GM18526 (cell line): ENCODE data around the gene FBXL17.

ENCODE experiments used
- POLR2A ChIP-seq: IDR thresholded peaks from 3 replicates; pipeline ENCODE4 v1.6.1; 2011; ENCODE audit not compliant: insufficient read length; ENCODE audit errors: extremely low read depth

The FBXL17 gene

DNA sequence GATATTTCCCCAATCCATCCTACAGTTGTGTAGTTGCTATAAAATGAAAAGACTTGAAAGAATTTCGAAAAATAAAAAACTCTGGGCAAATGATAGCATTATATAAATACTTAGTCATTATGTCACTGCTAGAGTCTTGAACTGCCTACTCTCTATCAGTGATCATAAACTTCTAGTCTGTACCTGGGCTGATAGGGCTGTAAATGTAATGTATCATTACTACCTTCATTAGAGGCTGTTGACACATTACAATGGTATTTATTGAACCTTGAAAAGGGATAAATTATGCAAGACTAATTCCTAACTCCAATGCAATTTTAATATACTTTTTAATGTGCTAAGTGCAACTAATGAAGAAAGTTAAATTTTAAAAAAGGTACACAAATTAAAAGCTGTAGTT is 497.0 kb downstream of the FBXL17 start:
- no peak for TF ChIP-seq POLR2A

DNA sequence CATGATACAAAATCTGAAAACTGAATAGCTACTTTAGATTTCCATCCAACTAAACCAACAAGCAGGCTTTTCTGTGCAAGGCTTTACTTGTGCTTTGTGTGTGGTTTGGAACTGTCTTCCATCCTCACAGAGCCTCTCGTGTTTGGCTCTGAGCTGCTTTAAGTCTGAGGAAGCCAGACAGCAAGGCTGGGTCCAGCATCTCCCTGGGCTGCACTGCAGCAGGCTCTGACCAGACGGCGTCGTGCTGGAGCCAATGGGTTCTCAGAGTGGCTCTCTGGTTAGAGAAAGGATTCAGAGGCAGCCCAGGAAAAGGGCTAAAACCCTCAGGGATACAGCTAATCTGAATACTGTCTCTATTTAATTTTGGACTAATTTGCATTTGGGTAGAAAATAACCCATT is 503.2 kb downstream of the FBXL17 start:
- TF ChIP-seq POLR2A, result no peak

DNA sequence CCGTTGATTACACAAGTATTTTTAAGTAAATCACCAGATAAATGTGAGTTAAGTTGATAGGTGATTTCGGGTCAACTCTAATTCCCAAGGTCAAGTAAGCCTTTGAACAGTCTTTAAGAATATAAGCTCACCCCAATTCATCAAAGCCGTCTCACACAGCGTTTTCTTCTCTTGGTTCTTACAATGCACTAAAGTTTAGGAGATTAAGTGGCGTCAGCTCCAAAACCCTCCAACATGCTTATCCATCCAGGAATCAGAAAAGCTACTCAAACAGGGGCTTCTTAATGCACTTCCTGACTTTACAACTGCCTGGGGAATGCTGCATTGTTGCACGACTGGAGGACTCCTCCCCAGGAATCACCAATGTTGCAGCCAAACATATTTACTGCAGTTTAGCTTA is 505.0 kb downstream of the FBXL17 start:
- no peak for TF ChIP-seq POLR2A

DNA sequence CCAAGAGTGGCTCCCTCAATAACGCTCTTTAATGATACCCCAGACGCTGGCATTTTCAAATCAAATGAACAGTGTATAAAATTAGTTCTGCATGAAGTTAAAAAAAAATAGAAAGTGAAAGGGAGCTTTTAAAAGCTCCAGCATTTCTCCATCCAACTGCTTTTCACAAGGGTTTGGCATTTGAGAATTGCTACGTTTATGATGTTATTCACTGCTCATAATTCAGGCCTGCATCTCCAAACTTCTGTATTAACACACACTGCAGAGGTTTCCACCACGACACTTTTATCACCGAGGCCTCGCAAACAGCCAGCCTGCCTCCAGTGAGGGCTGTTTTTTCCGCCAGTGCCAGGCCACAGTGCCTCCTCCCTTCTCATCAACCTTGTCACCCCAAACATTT is 505.6 kb downstream of the FBXL17 start:
- TF ChIP-seq POLR2A, result no peak

DNA sequence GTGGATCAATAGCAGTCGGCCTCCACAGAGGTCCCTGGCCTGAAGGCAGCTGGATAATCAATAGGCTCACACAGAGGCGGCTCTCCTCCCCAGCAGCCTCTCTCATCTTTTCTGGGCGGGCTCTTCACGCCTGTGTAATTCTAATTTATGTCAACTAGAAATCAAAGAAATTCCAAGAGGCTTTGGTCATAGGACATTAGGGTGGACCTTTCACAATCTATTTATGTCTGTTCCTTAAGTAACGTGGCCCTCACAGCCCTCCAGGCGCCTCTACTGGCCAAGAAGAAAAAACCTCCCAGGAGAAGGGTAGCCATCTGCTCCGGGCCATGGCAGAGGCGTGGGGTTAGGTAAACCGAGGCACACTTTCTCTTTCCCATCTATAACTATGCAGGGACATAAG is 506.1 kb downstream of the FBXL17 start:
- no peak for TF ChIP-seq POLR2A

DNA sequence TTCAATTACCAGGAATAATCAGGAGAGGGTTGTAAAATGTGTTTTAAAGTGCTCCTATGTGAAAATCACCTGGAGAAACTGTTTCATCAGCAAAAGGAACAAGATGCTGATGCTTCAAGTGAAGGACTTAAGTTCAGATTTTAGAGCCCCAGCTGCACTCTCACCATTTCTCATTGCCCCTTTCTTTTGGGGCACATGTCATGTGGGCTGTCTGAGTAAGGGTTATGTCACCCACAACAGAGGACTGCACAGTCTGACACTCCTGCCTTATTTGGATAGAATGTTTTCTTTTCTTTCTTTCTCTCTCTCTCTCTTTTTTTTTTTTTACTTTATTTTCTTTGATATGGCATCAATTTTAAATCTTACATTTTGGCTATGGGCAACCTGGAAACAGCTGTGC is 507.1 kb downstream of the FBXL17 start:
- no peak for TF ChIP-seq POLR2A

DNA sequence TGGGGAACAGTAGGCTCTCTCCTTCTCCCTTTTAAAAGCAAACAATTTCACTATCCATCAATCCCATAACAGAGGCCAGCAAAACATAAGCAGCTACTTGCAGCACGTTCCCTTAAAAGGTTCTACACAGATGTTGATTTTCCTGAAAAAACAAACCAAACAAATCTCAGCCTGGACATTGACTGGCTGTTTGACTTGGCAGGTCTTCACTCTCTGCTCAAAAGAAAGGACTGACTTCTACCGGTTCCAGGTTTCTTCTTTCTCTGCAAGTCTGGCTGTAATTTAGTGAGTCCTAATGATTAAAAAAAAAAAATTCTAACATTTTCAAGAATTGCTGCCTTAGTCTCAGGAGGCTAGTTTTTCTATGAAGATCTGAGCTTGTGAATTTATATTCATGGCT is 508.0 kb downstream of the FBXL17 start:
- no peak for TF ChIP-seq POLR2A

DNA sequence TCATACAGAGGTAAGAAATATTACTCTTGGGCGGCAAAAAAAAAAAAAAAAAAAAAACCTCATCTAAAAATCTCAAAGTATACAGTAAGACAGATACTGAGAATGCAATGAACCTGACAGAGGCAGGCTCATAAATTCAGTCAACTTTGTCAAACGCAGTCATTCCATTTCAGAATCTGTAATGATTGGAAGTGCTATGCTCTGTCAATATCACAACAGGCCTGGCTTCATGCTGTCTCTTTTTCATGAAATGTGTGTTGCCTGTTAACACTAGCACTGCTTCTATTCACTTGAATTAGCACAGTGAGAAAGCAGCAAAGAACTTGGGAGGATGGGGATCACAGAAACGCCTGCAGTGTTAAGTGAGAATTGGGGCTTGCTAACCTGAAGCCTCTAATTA is 510.9 kb downstream of the FBXL17 start:
- TF ChIP-seq POLR2A, result no peak

DNA sequence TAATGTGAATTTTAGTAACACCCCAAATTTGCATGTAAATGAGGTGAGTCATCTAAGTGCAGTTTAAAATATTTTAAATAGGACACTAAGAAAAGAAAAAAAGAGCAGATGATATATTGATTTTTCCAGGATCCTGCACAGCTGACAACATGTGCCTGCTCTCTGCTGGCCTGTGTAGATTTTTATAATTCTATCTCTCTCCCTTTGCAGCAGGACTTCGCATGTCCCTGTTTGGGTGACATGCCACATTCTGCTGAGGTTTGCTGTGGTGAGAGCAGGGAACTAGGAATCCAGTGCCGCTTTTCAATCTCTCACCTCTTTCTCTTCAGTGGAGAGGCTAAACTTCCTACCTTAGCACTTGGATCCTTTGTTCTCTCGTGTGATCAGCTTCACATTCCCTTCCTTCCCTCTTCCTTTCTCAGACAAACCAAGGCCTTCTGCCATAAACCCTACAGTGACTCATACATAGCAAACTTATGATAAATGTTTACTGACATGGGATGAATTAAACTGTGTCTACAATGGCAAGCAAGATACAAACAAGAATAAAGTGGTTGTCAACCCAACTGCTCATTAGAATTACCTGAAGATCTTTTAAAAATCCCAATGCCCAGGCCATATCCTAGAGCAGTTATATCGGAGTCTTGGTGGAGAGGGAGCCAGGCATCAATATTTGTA is 512.3 kb downstream of the FBXL17 start:
- TF ChIP-seq POLR2A, result no peak

DNA sequence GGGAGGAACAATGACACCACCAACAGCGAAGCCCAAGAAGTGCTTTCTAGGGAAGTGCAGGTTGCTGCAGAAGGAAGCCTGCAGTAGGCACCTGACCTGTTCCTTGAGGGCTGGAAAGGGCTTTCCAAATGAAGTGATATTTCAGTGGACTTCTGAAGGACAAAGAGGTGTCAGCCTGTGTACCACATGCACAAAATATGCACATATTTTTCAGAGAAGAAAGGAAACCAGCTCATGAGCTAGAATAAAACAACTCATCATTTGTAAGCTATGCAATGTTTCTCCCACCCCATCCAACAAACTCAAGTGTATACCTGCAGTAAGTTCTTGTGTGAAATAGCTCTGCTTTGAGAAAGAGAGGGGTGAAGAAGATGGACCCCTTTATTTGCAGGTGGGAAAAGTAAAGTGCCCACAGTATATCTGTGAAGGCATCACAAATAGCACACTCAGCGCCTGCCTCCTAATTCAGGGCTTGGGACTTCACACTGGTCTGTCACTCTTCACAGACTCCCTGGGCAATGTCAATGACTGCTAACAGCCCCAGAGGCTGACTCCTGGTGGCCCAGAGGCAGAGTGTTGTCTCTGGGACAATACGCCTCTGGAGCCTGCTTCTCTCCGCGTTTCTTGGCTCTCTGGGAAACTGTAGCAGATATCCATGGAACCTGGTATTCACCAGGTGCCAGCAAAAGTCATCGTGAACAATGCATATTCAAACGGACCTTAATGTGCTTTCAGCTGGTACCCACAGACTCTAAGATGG is 513.1 kb downstream of the FBXL17 start:
- no peak for TF ChIP-seq POLR2A

DNA sequence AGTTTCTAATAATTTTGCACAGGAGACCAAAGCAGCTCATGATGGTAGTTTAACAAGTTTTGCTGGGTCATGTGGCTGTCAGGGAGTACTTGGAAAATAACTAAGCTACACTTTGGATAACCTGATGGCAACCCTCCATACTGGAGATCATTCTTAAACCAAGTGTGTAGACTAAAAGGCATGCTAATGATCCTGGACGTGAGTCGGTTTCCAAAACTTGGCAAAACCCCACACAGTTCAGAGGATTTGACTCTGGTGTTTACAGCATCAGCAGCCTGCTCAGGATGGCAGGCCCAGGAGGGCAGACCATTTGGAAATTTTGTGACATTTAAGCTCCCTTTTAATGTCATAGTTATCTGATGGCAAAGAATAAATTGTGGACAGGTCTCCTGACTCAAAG is 514.6 kb downstream of the FBXL17 start:
- no peak for TF ChIP-seq POLR2A

DNA sequence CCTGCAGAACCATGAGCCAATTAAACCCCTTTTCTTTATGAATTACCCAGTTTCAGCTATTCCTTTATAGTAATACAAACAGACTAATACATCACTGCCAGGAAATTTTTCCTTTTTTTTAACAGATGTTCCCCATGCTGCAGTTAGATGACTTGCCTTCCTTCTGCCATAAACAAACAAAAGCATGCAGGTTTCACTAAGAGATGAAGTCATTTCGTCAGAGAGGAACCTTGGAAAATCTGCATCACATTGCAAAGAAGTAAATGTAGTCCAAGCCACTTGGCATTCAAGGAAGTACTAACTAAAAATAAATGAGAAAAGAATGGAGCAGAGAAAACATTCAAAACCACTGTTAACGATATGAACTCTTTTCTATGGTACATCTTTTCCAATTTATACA is 517.1 kb downstream of the FBXL17 start:
- no peak for TF ChIP-seq POLR2A

DNA sequence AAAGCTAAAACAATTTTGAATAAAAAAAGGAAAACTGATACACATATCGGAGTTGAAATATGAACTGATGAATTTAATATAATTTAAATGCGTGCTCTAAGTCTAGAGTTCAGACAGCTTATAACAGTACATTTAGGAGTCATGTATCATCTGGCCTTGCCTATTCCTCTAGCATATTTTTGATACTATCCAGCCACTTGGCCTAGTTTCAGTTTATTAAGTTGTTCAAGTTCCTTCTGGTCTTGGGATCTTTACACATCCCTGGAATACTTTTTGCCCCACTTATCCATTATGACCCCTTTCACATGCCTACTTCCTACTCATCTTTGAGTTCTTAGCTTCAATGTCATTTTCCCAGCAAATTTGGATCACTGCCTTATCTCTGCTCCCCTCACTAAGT is 518.8 kb downstream of the FBXL17 start:
- TF ChIP-seq POLR2A, result no peak

DNA sequence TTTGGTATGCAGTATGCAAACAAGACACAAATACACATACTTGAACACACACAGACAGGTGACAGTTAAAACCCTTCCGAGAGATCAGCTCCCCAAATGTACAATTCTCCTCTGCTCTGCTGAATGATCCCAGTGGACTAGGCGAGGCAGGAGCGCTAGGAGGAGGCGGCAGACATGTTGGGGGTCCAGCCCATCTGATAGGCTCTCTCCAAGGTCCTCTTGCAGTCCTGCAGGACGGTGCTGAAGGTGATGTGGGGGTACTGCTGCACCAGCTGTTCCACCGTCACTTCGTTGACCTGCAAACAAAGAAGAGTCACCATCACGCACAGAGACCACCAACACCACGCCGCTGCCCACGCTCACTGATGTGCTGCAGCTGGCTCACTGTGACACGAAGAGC is 520.3 kb downstream of the FBXL17 start:
- no peak for TF ChIP-seq POLR2A

DNA sequence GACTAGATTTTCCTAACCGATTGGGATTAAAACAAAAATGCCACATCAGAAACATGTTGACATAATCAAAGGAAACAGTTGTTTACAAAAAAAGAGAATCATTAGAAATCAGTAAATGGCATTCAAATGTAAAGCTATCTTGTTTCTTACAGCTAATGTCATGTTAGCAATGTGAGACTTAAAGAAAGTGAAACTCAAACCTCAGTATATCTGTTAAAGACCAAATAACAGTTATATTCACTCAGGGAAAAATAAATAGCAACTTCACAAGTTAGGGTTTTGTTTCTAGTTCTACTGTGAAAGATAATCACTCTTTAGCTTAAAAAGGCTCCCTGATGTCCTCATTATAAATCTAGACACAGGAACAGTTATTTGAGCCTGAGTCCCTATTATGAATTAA is 521.9 kb downstream of the FBXL17 start:
- no peak for TF ChIP-seq POLR2A

DNA sequence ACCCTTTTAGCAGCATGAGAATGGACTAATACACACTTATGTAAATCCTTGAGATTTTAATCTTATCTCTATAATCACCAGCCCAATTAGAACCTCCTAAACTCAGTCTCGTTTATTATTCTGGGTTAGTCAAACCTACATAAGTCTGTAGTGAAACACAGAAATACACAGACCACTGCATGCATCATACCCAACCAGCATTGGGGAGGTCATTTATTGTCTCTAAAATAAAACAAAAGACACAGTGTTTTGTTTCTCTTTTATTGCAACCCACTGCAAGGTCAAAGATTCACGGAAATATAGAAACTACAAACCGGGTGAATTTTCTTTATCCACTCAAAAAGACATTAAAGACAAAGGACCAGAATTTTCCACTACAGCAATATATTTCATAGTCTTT is 523.1 kb downstream of the FBXL17 start:
- no peak for TF ChIP-seq POLR2A

DNA sequence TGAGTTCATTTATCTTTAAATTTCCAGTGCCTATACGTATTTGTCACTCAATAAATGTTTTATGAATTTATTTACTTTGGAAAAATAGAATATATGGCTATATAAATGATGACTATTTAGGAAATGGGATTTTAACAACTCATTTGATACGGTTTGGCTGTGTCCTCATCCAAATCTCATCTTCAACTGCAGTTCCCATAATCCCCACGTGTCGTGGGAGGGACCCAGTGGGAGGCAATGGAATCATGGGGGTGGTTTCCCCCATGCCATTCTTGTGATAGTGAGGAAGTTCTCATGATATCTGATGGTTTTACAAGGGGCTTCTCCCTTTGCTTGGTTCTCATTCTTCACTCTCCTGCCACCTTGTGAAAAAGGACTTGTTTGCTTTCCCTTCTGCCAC is 523.6 kb downstream of the FBXL17 start:
- TF ChIP-seq POLR2A, result no peak

DNA sequence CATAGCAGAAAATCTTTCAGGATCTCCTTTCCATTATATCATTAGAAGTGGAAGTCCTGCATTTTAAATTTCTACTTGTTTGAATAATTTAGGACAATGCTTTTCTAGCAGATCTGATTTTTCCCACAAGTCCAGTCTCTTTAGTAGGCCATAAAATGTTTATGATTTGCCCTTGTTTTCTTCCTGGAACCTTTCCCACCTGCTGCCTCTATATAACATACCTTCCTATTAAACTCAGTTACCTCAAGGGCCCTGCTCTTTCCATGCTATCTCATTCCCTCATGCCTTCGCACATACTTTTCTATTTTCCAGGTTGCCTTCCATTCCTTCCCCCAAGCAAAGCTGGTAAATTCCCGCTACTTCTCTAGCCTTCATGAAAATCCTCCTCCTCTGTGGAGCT is 524.1 kb downstream of the FBXL17 start:
- TF ChIP-seq POLR2A, result no peak

DNA sequence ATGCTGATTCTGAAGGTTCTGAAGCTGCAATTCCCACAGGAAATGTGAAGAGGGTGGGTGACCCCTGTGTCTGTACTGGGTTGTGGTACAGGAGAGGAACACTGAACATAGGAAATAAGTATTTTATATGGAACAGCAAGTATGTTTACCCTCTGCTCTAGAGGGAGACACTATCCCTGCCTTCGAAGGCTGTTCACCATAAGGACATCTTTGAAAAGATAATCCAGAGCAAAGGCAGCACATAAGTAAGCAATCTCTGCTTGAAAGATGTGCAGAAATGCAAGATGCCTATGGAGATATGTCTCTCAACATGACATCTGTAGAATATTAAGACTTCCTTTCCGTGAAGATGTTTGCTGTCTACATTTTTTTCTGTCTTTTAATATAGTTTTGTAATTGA is 526.7 kb downstream of the FBXL17 start:
- TF ChIP-seq POLR2A, result no peak
